Heart right ventricle (tissue), 16 donors: ENCODE results near the gene RPL14. TPM values are rescaled to one million over a fixed set of nuclear protein-coding genes. Genes with fewer than 3 reads are reported as not detected.
A peak's percentile ranks its signal among the peaks of the same experiment; 100 is the strongest.

Experiments
- ATAC-seq, 8 donors: fragments of 200-7000 bp; cut with Tn5 transposase; one replicate each; pipeline ENCODE4 v1.9.1; 2020; ENCODE audit warnings: mild to moderate bottlenecking in 8 of 8, moderate library complexity in 8 of 8, moderate number of reproducible peaks in 1 of 8
- DNase-seq, 2 donors: peaks; one replicate each; pipeline ENCODE4 v3.0.0-alpha.2; 2020
- H3K27ac ChIP-seq, 10 donors: fragments of 200-600 bp; sonication (generic) in 2 of 10; one replicate each; pipeline versions ENCODE4 v1.5.0 to v1.8.0; 2020 to 2022; ENCODE audit warnings: mild to moderate bottlenecking in 3 of 10
- H3K27me3 ChIP-seq, 7 donors: fragments of 200-600 bp; one replicate each; pipeline ENCODE4 v1.8.0; 2021 to 2022; ENCODE audit warnings: mild to moderate bottlenecking in 2 of 7
- H3K36me3 ChIP-seq, 9 donors: fragments of 200-600 bp; sonication (generic) in 1 of 9; one replicate each; pipeline versions ENCODE4 v1.5.0 to v1.8.0; 2020 to 2022; ENCODE audit warnings: mild to moderate bottlenecking in 2 of 9
- H3K4me1 ChIP-seq, 9 donors: fragments of 200-600 bp; sonication (generic) in 1 of 9; one replicate each; pipeline versions ENCODE4 v1.5.0 to v1.8.0; 2020 to 2022; ENCODE audit warnings: mild to moderate bottlenecking in 4 of 9
- H3K4me3 ChIP-seq, 10 donors: fragments of 200-600 bp; sonication (generic) in 2 of 10; one replicate each; pipeline versions ENCODE4 v1.5.0 to v1.8.0; 2020 to 2022; ENCODE audit warnings: mild to moderate bottlenecking in 7 of 10, moderate library complexity in 2 of 10
- H3K9me3 ChIP-seq, 11 donors: fragments of 200-600 bp in 10 of 11; sonication (generic) in 2 of 11; one replicate each; pipeline versions ENCODE4 v1.5.0 to v1.8.0; 2013 to 2022; ENCODE audit warnings: mild to moderate bottlenecking in 2 of 11, control low read depth in 1 of 11, moderate library complexity in 1 of 11
- WGBS, 2 donors: extraction: QIAGEN DNeasy Blood & Tissue Kit; methylation state at CpG; one replicate each; pipeline ENCODE4 v1.1.7; 2013; ENCODE audit warnings: inconsistent platforms in 1 of 2; 5-methylcytosine and 5-hydroxymethylcytosine counted together
- intact Hi-C, 10 donors: fragments of 100-400 bp; cut with DNase I; formaldehyde crosslinking; loops; one replicate each; pipeline versions ENCODE4 v1.11.1 to v1.14.2; 2022
- long read RNA-seq, 3 donors: library from polyadenylated mRNA; unstranded; transcript quantifications; one replicate each; pipeline ENCODE4 v2.0.0, GENCODE V29; 2020 to 2021
- polyA plus RNA-seq, 2 donors: library from polyadenylated mRNA; stranded (reverse); fragments of 200-250 nt; gene quantifications; one replicate each; pipeline ENCODE4 v1.2.3, GENCODE V29; 2013
- total RNA-seq, 10 donors: library from RNA; stranded (reverse); fragmentation: NEBNext Ultra II Directional in 3 of 10; extraction: Animal tissue kit (Norgen Biotek cat#: 25700) in 3 of 10; gene quantifications; one replicate each; pipeline versions ENCODE4 v1.2.1 to v1.2.4, GENCODE V29; 2021 to 2023
- TF ChIP-seq, protein P1 (sequence below), 9 donors: fragments of 200-600 bp; sonication (generic) in 2 of 9; IDR thresholded peaks; one replicate each; pipeline versions ENCODE4 v1.5.0 to v1.8.0; 2021 to 2022; ENCODE audit warnings: antibody characterized with exemption in 9 of 9, mild to moderate bottlenecking in 5 of 9, moderate library complexity in 1 of 9
- donor health status: Arrhythmogenic right ventricular cardiomyopathy.
- donor health status: ischemic (EF 13 %, LVEDD 7.1; RV severe dilation, severe dysfunction).
- donor health status: healthy with polysubstance abuse.
- donor health status: DM: no; HTN: yes; CAD: no.
- donor health status: DM: no; HTN: no; CAD: no.
- donor health status: ischemic (EF 25% LVEDD 6.9; RV normal size, moderate dysfunction).
- donor health status: ischemic (EF 25% LVEDD 5.7; RV mildly dilated, moderate dysfunction).
- donor health status: healthy.
- donor health status: DM: yes; HTN: yes; CAD: no.
- donor health status: Ischemic cardiomyopathy.
- donor health status: ischemic (EF 35%, LVEDD 5.7; RV mildly dilated, moderate dysfunction).
- donor health status: nonischemic (EF 11% LVEDD 7.7; RV severe dilation, severe dysfunction).
- donor health status: DM: yes; HTN: yes; CAD: no.
- donor health status: PGD.
- donor health status: ischemic (EF 29% LVEDD 5.4; RV normal size, mild dysfunction).
- donor health status: nonischemic (EF 23%, LVEDD 6.1; RV moderate dilation, normal function).

The RPL14 gene
- total RNA-seq (1,000 to 10,000 TPM in 5 of 10 donors, 100 to 1,000 TPM in 5; 882 to 1,323 (median 991) TPM), polyA plus RNA-seq (1,000 to 10,000 TPM; 1,415 to 1,433 TPM)
- long read RNA-seq, donor 1, full-length matches to known transcripts: 170 of 180 reads
- long read RNA-seq, donor 1, partial matches to known transcripts: 1 of 180 reads
- long read RNA-seq, donor 1, other reads (novel, unspliced or antisense): 9 of 180 reads
- long read RNA-seq, donor 2, full-length matches to known transcripts: 189 of 210 reads
- long read RNA-seq, donor 2, partial matches to known transcripts: 11 of 210 reads
- long read RNA-seq, donor 2, other reads (novel, unspliced or antisense): 10 of 210 reads
- long read RNA-seq, donor 3, full-length matches to known transcripts: 55 of 64 reads
- long read RNA-seq, donor 3, partial matches to known transcripts: 1 of 64 reads
- long read RNA-seq, donor 3, other reads (novel, unspliced or antisense): 8 of 64 reads

GRCh38 chr3:40456940-40457823 lies at the start of gene RPL14:
TSS of gene RPL14 (plus strand) at chr3:40457339. CDS start at chr3:40457472, 133 bp downstream.
- DNase-seq (peak; percentile 95 to 97), ATAC-seq (peak; percentile 89 to 93 (median 90))
- Histone ChIP-seq H3K4me1 (peaks cover 7 to 50% (median 36%) of the 10 kb centered on the region in 9 donors), H3K27ac (peak within 1 kb of the TSS; percentile 83 to 96 (median 91)), H3K9me3 (no peaks in the 10 kb centered on the region), H3K27me3 (no peaks in the 10 kb centered on the region), H3K36me3 (peaks cover 0 to 44% (median 31%) of the 10 kb centered on the region in 9 donors), H3K4me3 (peak within 1 kb of the TSS; percentile 69 to 99 (median 91))
- 0% methylated on average over 79 of the region's 79 CpGs for WGBS, 2 donors
- intact Hi-C loops: loop anchor here in 8 of 10 donors (5.0 to 10.0 kb wide), 8 partner anchors 50 to 1658 kb away; partner anchors contain the start of genes ZNF621 (in 4 of the 8), ULK4 (in 1 of the 8) and ZNF620 (in 1 of the 8)
- TF ChIP-seq, protein P1, sequence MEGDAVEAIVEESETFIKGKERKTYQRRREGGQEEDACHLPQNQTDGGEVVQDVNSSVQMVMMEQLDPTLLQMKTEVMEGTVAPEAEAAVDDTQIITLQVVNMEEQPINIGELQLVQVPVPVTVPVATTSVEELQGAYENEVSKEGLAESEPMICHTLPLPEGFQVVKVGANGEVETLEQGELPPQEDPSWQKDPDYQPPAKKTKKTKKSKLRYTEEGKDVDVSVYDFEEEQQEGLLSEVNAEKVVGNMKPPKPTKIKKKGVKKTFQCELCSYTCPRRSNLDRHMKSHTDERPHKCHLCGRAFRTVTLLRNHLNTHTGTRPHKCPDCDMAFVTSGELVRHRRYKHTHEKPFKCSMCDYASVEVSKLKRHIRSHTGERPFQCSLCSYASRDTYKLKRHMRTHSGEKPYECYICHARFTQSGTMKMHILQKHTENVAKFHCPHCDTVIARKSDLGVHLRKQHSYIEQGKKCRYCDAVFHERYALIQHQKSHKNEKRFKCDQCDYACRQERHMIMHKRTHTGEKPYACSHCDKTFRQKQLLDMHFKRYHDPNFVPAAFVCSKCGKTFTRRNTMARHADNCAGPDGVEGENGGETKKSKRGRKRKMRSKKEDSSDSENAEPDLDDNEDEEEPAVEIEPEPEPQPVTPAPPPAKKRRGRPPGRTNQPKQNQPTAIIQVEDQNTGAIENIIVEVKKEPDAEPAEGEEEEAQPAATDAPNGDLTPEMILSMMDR (IDR thresholded peaks at IDR 0.05): no peak

- H3K4me3 ChIP-seq: no peak overlapping the region
- H3K27me3 ChIP-seq: no peaks in the 10 kb centered on the region
- WGBS, 2 donors: 76 to 80% methylated on average over 3 of the region's 3 CpGs
- DNase-seq: no peak
- no peak overlapping the region for H3K27ac ChIP-seq
- H3K4me1 ChIP-seq: peaks cover 0 to 14% (median 11%) of the 10 kb centered on the region in 9 donors
- no peak for ATAC-seq
- H3K36me3 ChIP-seq: peaks cover 0 to 8% (median 0%) of the 10 kb centered on the region in 9 donors
- TF ChIP-seq, protein P1 (IDR thresholded peaks at IDR 0.05): no peak
- intact Hi-C loops: no loop called here
- H3K9me3 ChIP-seq: no peaks in the 10 kb centered on the region
Measured at GRCh38 chr3:40407611-40408010, 49.5 kb upstream of the RPL14 start.

GRCh38 chr3:40414270-40414669 lies 42.9 kb upstream of the RPL14 start:
- no peak for DNase-seq
- WGBS, 2 donors: 58 to 81% methylated on average over 1 of the region's 1 CpG

More at GRCh38 chr3:40414270-40414669, 42.9 kb upstream of the RPL14 start:
- Histone ChIP-seq H3K27me3 (no peaks in the 10 kb centered on the region), H3K4me1 (peaks cover 0 to 38% (median 16%) of the 10 kb centered on the region in 9 donors), H3K36me3 (no peaks in the 10 kb centered on the region), H3K4me3 (no peak overlapping the region), H3K9me3 (no peaks in the 10 kb centered on the region), H3K27ac (peak overlapping the region in 3 of 10 donors; percentile 51 to 54 (median 52))
- TF ChIP-seq, protein P1 (IDR thresholded peaks at IDR 0.05): no peak
- intact Hi-C loops: no loop called here
- ATAC-seq: peak in 5 of 8 donors; percentile 37 to 81 (median 53)
